Psoas muscle (tissue), 8 donors: ENCODE results near the gene MUC4. TPM values are rescaled to one million over a fixed set of nuclear protein-coding genes. Genes with fewer than 3 reads are reported as not detected.

ENCODE experiments used
- ATAC-seq, 4 donors: fragments of 200-7000 bp; cut with Tn5 transposase; one replicate each; pipeline ENCODE4 v1.9.1; 2020; ENCODE audit warnings: moderate library complexity in 3 of 4, mild to moderate bottlenecking in 2 of 4
- DNase-seq, 2 donors: peaks; one replicate each; pipeline ENCODE4 v3.0.0-alpha.2; 2020
- H3K27ac ChIP-seq: fragments of 200-600 bp; one replicate; pipeline ENCODE4 v1.8.0; 2022
- H3K27me3 ChIP-seq, 3 donors: fragments of 200-600 bp in 1 of 3; one replicate each; pipeline versions ENCODE4 v1.6.1 to v1.8.0; 2013 to 2022; ENCODE audit warnings: low read length in 2 of 3, mild to moderate bottlenecking in 2 of 3, moderate library complexity in 1 of 3; ENCODE audit not compliant: insufficient read depth in 3 of 3
- H3K36me3 ChIP-seq, 2 donors: fragments of 200-600 bp in 1 of 2; one replicate each; pipeline versions ENCODE4 v1.6.1 to v1.8.0; 2013 to 2022; ENCODE audit warnings: low read depth in 1 of 2, mild to moderate bottlenecking in 1 of 2, moderate library complexity in 1 of 2; ENCODE audit not compliant: insufficient read depth in 1 of 2
- H3K4me1 ChIP-seq: fragments of 200-600 bp; one replicate; pipeline ENCODE4 v1.8.0; 2022
- H3K4me3 ChIP-seq: fragments of 200-600 bp; one replicate; pipeline ENCODE4 v1.8.0; 2022; ENCODE audit warnings: mild to moderate bottlenecking
- H3K9me3 ChIP-seq: fragments of 200-600 bp; one replicate; pipeline ENCODE4 v1.8.0; 2022
- WGBS, 3 donors: extraction: QIAGEN DNeasy Blood & Tissue Kit; methylation state at CpG; one replicate each; pipeline versions ENCODE4 v1.1.6 to v1.1.7; 2013; 5-methylcytosine and 5-hydroxymethylcytosine counted together
- intact Hi-C, 2 donors: fragments of 100-400 bp; cut with DNase I; formaldehyde crosslinking; loops; one replicate each; pipeline versions ENCODE4 v1.11.0 to v1.14.2; 2022
- polyA plus RNA-seq, 3 donors: library from polyadenylated mRNA; stranded (reverse); fragments of 200-250 nt; gene quantifications; one replicate each; pipeline ENCODE4 v1.2.3, GENCODE V29; 2013
- total RNA-seq, 4 donors: library from RNA; stranded (reverse); fragmentation: NEBNext Ultra II Directional in 2 of 4; extraction: Animal tissue kit (Norgen Biotek cat#: 25700) in 2 of 4; gene quantifications; one replicate each; pipeline versions ENCODE4 v1.2.1 to v1.2.4, GENCODE V29; 2021 to 2023
- TF ChIP-seq, protein P1 (sequence below): fragments of 200-600 bp; IDR thresholded peaks from one replicate; pipeline ENCODE4 v1.8.0; 2022; ENCODE audit warnings: antibody characterized with exemption
- donor health status: healthy with polysubstance abuse.
- donor health status: DM: no; HTN: no; CAD: no; lungs with moderate emphysema.
- donor health status: Bipolar disorder and iron deficiency.
- donor health status: healthy.
- donor health status: DM: yes; HTN: yes; CAD: no.
- donor health status: DM: no; HTN: no; CAD: no.
- donor health status: DM: no; HTN: no; CAD: no.
- donor health status: DM: yes; HTN: yes; CAD: no.

MUC4 gene
- total and polyA plus RNA-seq, 7 donors, result 0.01 to 0.08 (median 0.02) TPM; not detected in 4

DNA sequence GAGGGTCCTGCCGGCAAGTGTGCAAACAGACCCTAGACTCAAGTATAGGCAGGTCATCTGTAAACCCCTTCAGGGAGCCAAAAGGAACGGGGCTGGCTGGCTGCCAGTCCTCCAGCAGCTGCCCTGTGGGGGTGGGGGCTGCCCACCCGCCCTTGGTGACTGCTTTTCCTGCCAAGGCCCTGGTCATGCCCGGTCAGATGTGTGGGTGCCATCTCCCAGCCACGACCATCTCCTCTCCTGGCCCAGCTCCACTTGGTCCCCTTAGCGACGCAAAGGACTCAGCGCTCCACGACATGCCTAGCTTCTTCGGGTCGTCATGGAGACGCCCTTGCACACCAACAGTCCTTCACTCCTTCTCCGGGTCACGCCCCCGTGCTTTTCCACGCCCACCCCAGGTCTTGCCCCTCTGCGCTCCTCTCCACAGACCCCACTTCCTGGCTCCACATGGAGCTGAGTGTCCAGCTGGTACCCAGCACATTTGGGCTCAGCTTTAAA, 2.4 kb downstream of the MUC4 start:
- WGBS, 3 donors, result 27 to 44% (median 32%) methylated on average over 17 of the region's 17 CpGs

DNA sequence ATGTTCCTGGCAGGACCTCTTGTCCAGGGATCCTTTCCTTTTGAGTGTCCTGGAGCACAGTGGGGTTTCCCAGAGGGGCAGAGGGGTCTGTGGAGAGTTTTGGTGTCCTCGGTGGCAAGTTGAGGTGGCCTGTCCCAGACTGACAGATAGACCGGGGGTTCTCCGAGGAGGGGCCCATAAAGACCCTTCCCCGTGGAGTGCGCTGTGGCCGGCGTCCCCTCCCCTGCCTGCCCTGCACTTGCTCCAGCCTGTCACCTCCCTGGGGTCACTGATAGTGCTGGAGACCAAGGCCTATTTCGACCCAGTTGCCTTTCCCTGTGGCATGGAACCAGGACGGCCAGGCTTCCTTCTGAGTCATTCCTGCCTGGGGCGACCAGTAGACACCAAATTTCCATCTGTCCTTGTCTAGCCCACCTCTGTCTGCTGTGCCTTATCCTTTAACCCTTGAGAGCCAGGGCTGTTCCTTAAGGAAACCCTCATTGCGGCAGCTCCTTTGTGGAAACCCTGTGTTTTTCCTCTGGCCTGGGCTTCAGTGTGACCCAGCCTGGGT, 2.9 kb downstream of the MUC4 start:
- ATAC-seq, result no peak
- 79 to 87% (median 82%) methylated on average over 11 of the region's 11 CpGs for WGBS, 3 donors

More for the DNA sequence above, 2.4 kb downstream of the MUC4 start:
- peak in 1 of 4 donors; percentile 12 for ATAC-seq
- Histone ChIP-seq H3K27ac (no peak overlapping the region), H3K27me3 (peaks cover 0 to 8% (median 6%) of the 10 kb centered on the region in 3 donors), H3K36me3 (no peaks in the 10 kb centered on the region), H3K9me3 (no peaks in the 10 kb centered on the region), H3K4me1 (no peaks in the 10 kb centered on the region), H3K4me3 (no peak overlapping the region)
- DNase-seq, result no peak
- TF ChIP-seq, protein P1, sequence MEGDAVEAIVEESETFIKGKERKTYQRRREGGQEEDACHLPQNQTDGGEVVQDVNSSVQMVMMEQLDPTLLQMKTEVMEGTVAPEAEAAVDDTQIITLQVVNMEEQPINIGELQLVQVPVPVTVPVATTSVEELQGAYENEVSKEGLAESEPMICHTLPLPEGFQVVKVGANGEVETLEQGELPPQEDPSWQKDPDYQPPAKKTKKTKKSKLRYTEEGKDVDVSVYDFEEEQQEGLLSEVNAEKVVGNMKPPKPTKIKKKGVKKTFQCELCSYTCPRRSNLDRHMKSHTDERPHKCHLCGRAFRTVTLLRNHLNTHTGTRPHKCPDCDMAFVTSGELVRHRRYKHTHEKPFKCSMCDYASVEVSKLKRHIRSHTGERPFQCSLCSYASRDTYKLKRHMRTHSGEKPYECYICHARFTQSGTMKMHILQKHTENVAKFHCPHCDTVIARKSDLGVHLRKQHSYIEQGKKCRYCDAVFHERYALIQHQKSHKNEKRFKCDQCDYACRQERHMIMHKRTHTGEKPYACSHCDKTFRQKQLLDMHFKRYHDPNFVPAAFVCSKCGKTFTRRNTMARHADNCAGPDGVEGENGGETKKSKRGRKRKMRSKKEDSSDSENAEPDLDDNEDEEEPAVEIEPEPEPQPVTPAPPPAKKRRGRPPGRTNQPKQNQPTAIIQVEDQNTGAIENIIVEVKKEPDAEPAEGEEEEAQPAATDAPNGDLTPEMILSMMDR, result no peak
- intact Hi-C loops, result no loop called here

DNA sequence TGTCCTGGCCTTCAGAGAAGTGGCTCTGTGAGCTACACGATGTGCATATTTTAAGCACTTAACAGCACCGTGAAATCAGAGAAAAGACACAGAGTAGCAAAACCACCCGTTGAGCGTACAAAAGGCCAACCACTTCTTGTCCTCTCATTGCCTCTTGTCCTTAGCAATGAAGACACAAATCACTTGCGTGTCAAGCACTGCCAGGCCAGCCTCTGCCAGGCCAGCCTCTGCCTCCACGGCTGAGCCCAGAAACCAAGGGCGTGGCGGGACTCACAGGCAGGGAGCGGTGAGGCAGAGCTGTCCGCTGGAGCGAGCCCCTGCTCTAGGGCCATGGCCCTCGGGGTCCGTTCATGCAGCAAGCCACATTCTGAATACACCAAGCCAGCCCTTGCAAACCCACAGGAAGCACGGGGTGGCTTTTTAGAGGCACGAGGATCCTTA, 4.0 kb downstream of the MUC4 start:
- TF ChIP-seq, protein P1, result no peak
- Histone ChIP-seq H3K4me3 (no peak overlapping the region), H3K4me1 (no peaks in the 10 kb centered on the region), H3K36me3 (no peaks in the 10 kb centered on the region), H3K27ac (no peak overlapping the region), H3K9me3 (no peaks in the 10 kb centered on the region), H3K27me3 (peaks cover 0 to 8% (median 6%) of the 10 kb centered on the region in 3 donors)
- DNase-seq (no peak), ATAC-seq (peak in 1 of 4 donors; percentile 30)
- 64 to 79% (median 69%) methylated on average over 15 of the region's 15 CpGs for WGBS, 3 donors
- intact Hi-C loops, result no loop called here

More for the DNA sequence above, 2.9 kb downstream of the MUC4 start:
- DNase-seq, result no peak
- intact Hi-C loops, result no loop called here
- H3K36me3 ChIP-seq, result no peaks in the 10 kb centered on the region
- H3K27ac ChIP-seq, result no peak overlapping the region
- H3K4me3 ChIP-seq, result no peak overlapping the region
- H3K9me3 ChIP-seq, result no peaks in the 10 kb centered on the region
- TF ChIP-seq, protein P1, result no peak
- H3K27me3 ChIP-seq, result peaks cover 0 to 8% (median 6%) of the 10 kb centered on the region in 3 donors
- no peaks in the 10 kb centered on the region for H3K4me1 ChIP-seq

DNA sequence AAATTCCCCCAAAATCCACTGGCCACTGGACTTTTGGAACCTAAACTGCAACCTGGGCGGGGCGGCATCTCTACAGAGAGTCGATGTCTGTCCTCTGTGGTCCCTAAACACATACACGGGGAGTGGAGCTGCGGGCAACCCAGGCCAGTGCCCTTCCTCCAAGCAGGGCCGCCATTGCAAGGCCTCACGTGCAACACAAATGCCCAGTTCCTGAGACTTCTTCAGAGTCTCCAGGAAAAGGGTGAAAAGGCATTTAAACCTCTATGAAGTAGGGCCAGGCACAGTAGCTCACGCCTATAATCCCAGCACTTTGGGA, 4.9 kb downstream of the MUC4 start:
- intact Hi-C loops, result no loop called here
- H3K9me3 ChIP-seq, result no peaks in the 10 kb centered on the region
- no peak overlapping the region for H3K27ac ChIP-seq
- ATAC-seq (no peak), DNase-seq (no peak)
- H3K4me3 ChIP-seq, result no peak overlapping the region
- 91 to 97% (median 92%) methylated on average over 8 of the region's 8 CpGs for WGBS, 3 donors
- H3K36me3 ChIP-seq, result no peaks in the 10 kb centered on the region
- H3K27me3 ChIP-seq, result peaks cover 0 to 4% (median 4%) of the 10 kb centered on the region in 3 donors
- TF ChIP-seq, protein P1, result no peak
- no peaks in the 10 kb centered on the region for H3K4me1 ChIP-seq
